Endometrial microvascular endothelial cells (primary cell): ENCODE measurements around the gene MACROD2. TPM values are rescaled to one million over a fixed set of nuclear protein-coding genes. Genes with fewer than 3 reads are reported as not detected.

Experiments used
- in situ Hi-C: cut with HindIII; loops from 2 replicates; pipeline ENCODE4 v1.10.0; 2017; ENCODE audit warnings: low sequenced_read_pairs, low pct_unique_long_range_greater_than_20kb; ENCODE audit errors: inconsistent ontology term
- total RNA-seq: library from RNA; depleted of rRNA; stranded (reverse); fragments of >200 nt; gene quantifications from one replicate; pipeline ENCODE4 v1.2.3, GENCODE V29; 2015; ENCODE audit errors: inconsistent ontology term

The MACROD2 gene
- total RNA-seq, 1 donor from 2014 or later = not detected

DNA sequence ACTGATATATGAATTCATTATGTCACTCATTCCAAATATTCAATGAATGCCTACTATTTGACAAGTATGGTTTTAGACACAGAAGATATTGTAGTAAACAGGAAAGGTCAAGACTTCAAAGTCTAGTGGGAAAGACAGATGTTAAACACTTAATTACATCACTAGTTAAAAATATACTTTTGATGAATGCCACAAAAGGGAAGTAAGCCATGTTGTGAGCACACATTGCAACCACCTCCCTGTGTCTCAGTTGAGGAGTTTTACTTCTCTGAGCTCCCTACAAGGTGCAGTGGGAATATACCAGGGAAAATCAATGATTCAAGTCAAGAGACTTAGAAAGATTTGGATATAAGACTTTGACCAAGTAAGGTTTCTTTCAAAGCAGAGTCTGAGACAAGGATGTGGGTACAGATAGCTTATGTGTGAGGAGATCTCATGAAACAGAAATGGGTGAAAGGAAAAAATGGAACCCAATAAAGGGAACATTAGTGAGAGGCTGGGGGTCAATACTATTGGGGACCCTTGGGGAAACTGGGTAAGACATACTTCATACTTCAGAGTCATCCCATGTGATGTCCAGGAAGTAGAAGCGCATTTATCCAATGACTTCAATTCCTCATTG lies 2074.2 kb downstream of the MACROD2 start:
- in situ Hi-C loops = no loop called here

DNA sequence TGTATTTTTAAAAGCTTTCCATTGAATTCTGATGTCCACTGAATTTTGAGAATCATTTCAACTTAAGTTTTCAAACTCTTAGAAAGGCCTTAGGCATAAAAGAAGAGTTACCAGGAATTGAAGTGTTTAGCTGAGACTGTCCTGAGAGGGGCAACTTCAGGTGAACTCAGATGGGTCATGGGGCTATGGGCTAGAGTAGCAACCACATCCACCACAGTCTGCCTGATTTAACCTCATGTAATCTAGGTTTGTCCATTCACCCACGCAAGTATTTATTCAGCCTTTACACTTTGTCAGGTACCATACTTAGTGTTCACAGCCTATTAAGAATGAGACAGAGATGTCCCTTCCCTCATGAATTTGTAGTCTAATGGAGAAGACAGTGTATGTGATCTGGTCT lies 2076.9 kb downstream of the MACROD2 start:
- in situ Hi-C loops = no loop called here

DNA sequence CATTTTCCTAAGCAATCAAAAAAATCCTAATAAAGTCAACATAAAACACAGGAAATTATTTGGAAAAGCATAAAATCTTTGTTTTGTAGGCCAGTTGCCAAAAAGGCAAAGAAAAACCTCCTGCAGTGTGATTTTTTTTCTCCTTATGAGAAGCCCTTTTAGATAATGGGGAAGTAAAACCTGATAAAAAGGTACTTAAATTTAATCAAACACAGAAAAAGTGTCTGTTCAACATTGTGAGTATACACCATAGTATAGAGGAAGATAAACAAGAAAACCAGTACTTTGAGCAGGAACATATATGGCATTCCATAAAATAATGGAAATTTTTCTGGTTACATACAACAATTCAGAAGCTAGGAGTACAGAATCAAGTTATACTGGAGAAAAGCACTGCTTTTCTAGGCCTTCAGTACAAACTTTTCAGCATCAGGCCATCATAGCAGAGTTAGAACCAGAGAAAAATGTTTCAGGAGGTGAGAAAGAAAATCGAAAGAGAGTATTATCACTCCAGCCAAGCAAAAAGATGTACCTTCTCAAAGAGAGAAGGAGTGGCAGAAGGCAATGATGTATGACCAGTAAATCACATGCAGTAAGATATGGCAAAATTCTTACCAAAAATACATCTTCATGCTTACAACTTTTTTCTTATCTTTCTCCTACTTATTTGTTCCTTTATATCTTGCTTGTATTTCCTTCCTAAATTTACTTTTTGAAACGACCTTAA lies 2083.0 kb downstream of the MACROD2 start:
- in situ Hi-C loops = no loop called here

DNA sequence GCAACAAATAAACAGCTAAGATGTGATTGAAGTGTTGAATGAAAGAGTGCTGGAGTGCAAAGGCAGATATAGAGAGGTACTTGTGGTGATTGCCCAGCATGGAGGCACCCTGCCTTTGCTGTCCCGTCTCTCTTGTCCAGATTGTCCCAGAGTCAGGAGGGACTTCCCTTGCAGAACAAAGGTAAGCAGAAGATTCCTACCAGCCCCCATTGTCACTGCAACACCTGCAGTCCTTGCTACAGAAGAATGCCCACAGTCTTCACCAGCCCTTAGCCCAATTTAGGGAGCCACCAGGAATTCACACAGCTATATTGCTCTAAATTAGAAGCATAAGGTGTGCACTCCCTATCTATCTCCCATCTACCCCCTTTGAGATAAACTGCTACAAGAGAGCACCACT lies 2086.1 kb downstream of the MACROD2 start:
- in situ Hi-C loops = no loop called here

DNA sequence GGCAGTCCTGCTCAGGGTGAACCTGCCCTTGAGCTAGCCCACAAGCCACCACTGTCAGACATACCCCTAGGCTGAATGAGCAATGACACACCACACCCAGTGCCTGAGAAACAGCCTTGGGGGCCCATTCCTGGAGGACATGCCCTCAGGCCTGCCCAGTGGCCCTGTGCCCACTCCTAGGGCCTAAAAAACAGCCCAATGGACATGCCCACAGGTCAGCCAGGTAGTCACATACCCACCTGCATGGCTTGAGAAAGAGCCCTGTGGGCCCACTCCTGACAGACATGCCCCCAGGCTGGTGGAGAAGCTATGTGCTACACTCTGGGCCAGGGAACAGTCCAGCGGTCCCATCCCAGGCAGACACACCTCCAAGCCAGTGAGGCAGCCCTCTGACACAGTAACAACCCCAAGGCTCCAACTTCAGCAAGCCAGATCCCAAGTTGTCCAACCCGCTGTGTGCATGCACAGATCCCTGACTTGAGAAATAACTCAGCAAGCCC lies 2086.8 kb downstream of the MACROD2 start:
- in situ Hi-C loops = no loop called here

DNA sequence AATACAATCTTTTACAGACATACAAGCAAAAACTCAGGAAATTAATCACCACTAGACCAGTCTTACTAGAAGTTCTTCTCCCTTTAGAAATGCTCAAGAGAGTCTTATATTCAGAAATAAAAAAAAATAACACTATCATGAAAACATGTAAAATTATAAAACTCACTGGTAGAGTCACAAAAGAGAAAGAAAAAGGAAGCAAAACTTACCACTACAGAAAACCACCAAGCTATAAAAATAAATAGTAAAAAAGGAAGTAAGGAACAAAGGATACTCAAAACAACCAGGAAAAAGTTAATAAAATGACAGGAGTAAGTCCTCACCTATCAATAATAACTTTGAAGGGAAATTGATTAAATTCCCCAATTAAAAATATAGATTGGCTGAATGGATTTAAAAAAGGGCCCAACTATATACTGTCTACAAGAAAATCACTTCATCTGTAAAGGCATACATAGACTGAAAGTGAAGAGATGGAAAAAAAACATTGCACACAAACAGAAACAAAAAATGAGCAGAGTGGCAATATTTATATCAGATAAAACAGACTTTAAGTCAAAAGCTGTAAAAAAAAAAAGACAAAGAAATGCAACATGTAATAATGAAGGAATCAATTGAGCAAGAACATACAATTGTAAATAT lies 2088.4 kb downstream of the MACROD2 start:
- in situ Hi-C loops = no loop called here

DNA sequence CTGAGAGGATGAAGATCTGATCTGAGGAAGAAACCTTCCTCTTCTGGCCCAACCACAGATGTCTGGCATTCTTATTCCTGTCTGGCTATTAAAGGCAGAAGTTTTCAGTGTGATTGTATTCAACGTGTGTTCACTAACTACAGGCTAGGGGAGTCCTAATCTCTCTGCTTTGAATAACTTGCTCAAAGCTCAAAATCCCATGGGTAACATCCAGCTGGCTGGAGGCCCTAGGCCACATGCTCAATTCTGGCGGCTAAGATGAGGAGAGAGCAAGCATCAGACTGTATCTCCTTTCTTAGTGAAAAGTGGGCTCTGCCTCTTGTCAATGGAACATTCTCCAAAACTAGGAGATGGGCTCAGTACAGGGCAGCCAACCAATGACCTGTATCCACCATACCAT lies 2099.9 kb downstream of the MACROD2 start:
- in situ Hi-C loops = no loop called here

DNA sequence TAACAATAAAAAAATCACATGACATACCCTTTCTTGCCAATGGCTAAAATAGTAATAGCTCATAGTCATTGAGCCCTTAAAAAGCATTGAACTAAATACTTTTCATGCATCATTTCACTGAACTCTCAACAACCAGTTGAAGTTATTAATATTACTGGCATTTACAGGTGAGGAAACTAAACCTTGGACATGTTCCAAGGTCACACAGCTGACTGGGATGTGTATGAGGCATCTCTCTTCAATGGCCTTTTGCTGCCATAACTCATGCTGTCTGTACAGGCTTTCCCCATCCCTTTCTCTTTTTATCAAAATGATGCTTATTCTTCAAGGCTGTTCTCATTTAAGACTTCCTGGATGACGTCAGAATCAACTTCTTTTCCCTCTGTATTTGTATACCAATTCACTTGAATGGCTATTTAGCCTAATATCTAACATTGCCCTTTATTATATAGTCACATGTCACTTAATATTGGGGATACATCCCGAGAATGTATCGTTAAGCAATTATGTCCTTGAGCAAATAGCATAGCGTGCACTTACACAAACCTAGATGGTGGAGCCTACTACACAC lies 2101.5 kb downstream of the MACROD2 start:
- in situ Hi-C loops = no loop called here

DNA sequence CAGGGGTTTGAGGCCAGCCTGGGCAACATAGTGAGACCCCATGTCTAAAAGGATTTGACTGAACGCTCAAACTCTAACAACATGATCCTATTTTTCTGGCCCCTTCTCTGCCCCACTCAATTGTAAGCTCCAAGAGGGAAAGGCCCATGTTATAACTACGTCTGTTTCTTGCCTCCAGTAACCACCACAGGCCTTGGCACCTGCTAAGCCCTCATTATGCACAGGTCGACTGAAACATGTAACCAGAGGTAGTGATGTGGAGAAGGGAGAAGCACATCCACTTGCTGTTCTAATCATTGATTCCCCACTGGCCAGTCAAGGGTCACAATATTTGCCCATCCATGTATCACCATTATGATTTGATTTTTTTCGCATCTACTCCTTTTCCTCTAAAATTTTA lies 2102.5 kb downstream of the MACROD2 start:
- in situ Hi-C loops = no loop called here

DNA sequence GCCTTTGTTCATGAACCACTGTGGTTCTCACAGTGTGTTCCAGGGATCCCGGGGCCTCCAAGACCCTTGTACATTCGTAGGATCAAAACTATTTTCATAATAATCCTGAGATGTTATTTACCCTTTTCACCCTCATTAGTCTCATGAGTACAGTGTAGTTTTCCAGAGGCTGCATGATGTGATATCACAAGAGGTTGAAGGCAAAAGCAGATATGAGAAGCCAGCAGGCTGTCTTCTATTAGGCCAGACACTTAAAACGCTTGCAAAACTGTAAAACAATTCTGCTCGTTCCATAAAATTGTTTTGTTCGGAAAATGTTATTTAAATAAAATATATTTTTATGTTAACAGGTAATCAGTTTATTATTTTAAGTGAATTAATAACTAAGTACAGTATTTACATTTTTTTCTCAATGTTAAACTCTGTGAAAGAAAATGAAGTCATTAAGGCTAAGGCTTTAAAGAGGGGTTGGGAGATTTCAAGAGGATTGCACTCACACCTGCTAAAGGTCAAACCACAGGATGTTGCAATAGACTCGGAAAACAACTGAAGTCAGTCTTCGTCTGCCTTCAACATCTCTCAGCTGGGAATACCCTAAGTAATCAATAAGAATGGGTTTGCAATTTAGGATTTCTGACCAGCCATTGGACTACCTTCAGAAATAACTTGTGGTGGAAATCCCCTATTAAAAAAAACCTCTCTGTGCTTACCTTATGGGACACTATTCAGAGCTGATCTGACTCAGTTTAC lies 2103.7 kb downstream of the MACROD2 start:
- in situ Hi-C loops = no loop called here

DNA sequence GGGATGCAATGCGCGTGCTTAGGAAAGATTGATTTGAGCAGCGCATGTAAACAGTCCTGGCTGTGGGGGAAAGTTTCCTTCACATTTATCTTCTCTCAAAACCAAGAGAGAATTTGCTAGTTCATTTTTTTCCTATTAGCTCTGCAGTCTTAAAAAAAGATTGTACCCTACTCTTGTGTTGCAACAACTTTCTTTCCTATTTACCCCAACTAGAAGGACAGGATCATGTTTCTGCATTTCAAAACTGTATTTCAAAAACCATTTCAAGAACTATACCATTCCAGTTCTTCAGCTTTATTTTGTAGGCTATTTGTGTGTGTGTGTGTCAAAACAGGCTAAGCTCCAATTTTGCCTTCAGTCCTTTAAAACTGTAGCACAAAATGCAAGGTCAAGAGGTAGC lies 2104.8 kb downstream of the MACROD2 start:
- in situ Hi-C loops = no loop called here

DNA sequence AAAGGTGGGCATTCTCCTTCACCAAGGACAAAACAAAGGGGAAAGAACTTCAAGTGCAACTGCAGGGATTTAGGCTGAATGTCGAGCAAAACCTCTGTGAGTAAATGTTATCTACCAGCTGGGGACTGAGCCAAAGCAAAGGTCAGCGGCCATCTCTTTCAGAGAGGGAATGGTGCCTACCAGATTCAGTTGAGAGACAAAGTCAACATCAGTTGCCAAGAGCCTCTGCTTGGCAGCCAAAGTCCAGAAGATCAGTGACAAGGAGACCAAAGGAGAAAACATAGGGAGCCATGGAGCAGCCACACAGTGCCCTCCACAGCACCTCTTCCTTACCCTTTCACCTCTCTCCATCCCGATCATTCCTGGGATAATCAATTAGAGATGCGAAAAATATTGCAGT lies 2105.5 kb downstream of the MACROD2 start:
- in situ Hi-C loops = no loop called here

Other genes starting within 250 kb of the MACROD2 start
- 6.1 TPM for gene ESF1, start 210.6 kb upstream of the MACROD2 start, total RNA-seq
- 25.8 TPM for gene NDUFAF5, start 210.5 kb upstream of the MACROD2 start, total RNA-seq
- not detected for gene SEL1L2, start 4.9 kb upstream of the MACROD2 start, total RNA-seq